Gastrocnemius medialis (tissue), 4 donors: ENCODE measurements around the gene FAM98A.

ENCODE experiments used
- CTCF ChIP-seq, 5 experiments: fragments of 450-650 bp in 3 of 5; fragments of 200-600 bp in 2 of 5; sonication (generic) in 2 of 5; IDR thresholded peaks in 4 of 5; conservative IDR thresholded peaks in 1 of 5; 1 replicate in 4 of 5; 2 replicates in 1 of 5; pipeline ENCODE4 v1.5.1; 2016 to 2019; ENCODE audit warnings: antibody characterized with exemption in 5 of 5, mild to moderate bottlenecking in 3 of 5, moderate library complexity in 3 of 5
- POLR2A ChIP-seq, 2 donors: fragments of 450-650 bp; IDR thresholded peaks; one replicate each; pipeline ENCODE4 v1.6.1; 2017; ENCODE audit warnings: antibody characterized with exemption in 2 of 2, mild to moderate bottlenecking in 2 of 2, moderate library complexity in 2 of 2

- no peak for TF ChIP-seq CTCF (IDR thresholded peaks at IDR 0.05 in 4 of 5, conservative IDR thresholded peaks at IDR 0.05 in 1 of 5)
- TF ChIP-seq POLR2A (IDR thresholded peaks at IDR 0.05) = no peak
Observed at GRCh38 chr2:33550206-33550605, 48.9 kb downstream of the FAM98A start.
